ENCODE measurements around the gene ZBED6.

DNA sequence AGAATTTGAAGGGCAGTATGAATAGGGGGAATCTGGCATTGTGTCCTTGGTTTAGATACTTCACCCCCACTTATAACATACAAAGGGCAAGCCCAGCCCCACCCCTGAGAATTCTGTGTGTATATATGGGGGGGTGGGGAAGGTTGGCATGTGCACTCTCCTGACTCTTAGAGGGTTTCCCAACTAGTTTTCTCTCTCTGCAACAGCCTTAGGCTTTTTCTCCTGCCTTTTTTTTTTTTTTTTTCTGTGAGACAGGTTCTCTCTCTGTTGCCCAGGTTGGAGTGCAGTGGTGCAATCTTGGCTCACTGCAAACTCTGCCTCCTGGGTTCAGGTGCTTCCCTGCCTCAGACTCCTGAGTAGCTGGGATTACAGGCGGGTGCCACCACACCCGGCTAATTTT lies 2.9 kb upstream of the ZBED6 start:
- no peak for TF ChIP-seq POLR2AphosphoS5 (IDR thresholded peaks at IDR 0.05; ENCODE audit: low read depth, low read length)
- TF ChIP-seq TAF1 (IDR thresholded peaks at IDR 0.05; ENCODE audit: borderline replicate concordance, low read depth, low read length): no peak
- no peak for TF ChIP-seq POLR2A (IDR thresholded peaks at IDR 0.05; ENCODE audit: low read depth, low read length)
